ENCODE results near the gene UPP1.
"Not testable (repeated sequence)": the region's sequence is repeated elsewhere in the genome, so short reads cannot be mapped to it uniquely, and the experiment has no call there.

Gene UPP1

GRCh38 chr7:48118041-48118440, 29.0 kb downstream of the UPP1 start:
- no peak for DNase-seq (ENCODE audit: low read depth)
- TF ChIP-seq CTCF (IDR thresholded peaks at IDR 0.05; ENCODE audit: low read depth, low read length) (no peak), MAX (IDR thresholded peaks at IDR 0.05; ENCODE audit: low read depth, low read length) (no peak), MYC (IDR thresholded peaks at IDR 0.05; ENCODE audit: low read depth, low read length) (no peak), POLR2A (IDR thresholded peaks at IDR 0.05; ENCODE audit: extremely low read depth, insufficient read length) (no peak)
- H3K4me3 ChIP-seq (ENCODE audit: low read depth, low read length): no peak overlapping the region

- not testable (repeated sequence) for DNase-seq (ENCODE audit: low read depth); H3K4me3 ChIP-seq (ENCODE audit: low read depth, low read length)
Measured at GRCh38 chr7:48120536-48120935, 31.5 kb downstream of the UPP1 start.

GRCh38 chr7:48126037-48126436, 37.0 kb downstream of the UPP1 start:
- DNase-seq (ENCODE audit: low read depth): no peak
- TF ChIP-seq MYC (IDR thresholded peaks at IDR 0.05; ENCODE audit: low read depth, low read length) (no peak), POLR2A (IDR thresholded peaks at IDR 0.05; ENCODE audit: extremely low read depth, insufficient read length) (no peak), CTCF (IDR thresholded peaks at IDR 0.05; ENCODE audit: low read depth, low read length) (no peak), MAX (IDR thresholded peaks at IDR 0.05; ENCODE audit: low read depth, low read length) (no peak)
- H3K4me3 ChIP-seq (ENCODE audit: low read depth, low read length): no peak overlapping the region

GRCh38 chr7:48130658-48131108, 41.6 kb downstream of the UPP1 start:
- DNase-seq (ENCODE audit: low read depth): no peak
- no peak overlapping the region for H3K4me3 ChIP-seq (ENCODE audit: low read depth, low read length)
- TF ChIP-seq CTCF (IDR thresholded peaks at IDR 0.05; ENCODE audit: low read depth, low read length) (no peak), MAX (IDR thresholded peaks at IDR 0.05; ENCODE audit: low read depth, low read length) (no peak), MYC (IDR thresholded peaks at IDR 0.05; ENCODE audit: low read depth, low read length) (no peak)

GRCh38 chr7:48132792-48133191, 43.7 kb downstream of the UPP1 start:
- no peak overlapping the region for H3K4me3 ChIP-seq (ENCODE audit: low read depth, low read length)
- no peak for TF ChIP-seq POLR2A (IDR thresholded peaks at IDR 0.05; ENCODE audit: extremely low read depth, insufficient read length)
- no peak for TF ChIP-seq MAX (IDR thresholded peaks at IDR 0.05; ENCODE audit: low read depth, low read length)
- no peak for TF ChIP-seq MYC (IDR thresholded peaks at IDR 0.05; ENCODE audit: low read depth, low read length)
- TF ChIP-seq CTCF (IDR thresholded peaks at IDR 0.05; ENCODE audit: low read depth, low read length): no peak
- no peak for DNase-seq (ENCODE audit: low read depth)

GRCh38 chr7:48139459-48139858, 50.4 kb downstream of the UPP1 start:
- DNase-seq (ENCODE audit: low read depth): peak; percentile 12

More at GRCh38 chr7:48139459-48139858, 50.4 kb downstream of the UPP1 start:
- no peak overlapping the region for H3K4me3 ChIP-seq (ENCODE audit: low read depth, low read length)
- TF ChIP-seq CTCF (IDR thresholded peaks at IDR 0.05; ENCODE audit: low read depth, low read length) (peak; percentile 17), POLR2A (IDR thresholded peaks at IDR 0.05; ENCODE audit: extremely low read depth, insufficient read length) (no peak)

All from NB4 (cell line).